HG03025 (cell line): ENCODE measurements around the gene PEX5L.
"Not testable (repeated sequence)": the region's sequence is repeated elsewhere in the genome, so short reads cannot be mapped to it uniquely, and the experiment has no call there.

Experiments used
- ATAC-seq: cut with Tn5 transposase; IDR thresholded peaks from one replicate; pipeline ENCODE4 v1.9.1; 2021; ENCODE audit warnings: mild to moderate bottlenecking, moderate library complexity; ENCODE audit not compliant: unreplicated experiment, low FRiP score

PEX5L gene

GRCh38 chr3:180017846-180018245, 18.9 kb downstream of the PEX5L start:
- ATAC-seq = no peak

- no peak for ATAC-seq
These were observed 24.8 kb downstream of the PEX5L start for GRCh38 chr3:180011927-180012326.

DNA sequence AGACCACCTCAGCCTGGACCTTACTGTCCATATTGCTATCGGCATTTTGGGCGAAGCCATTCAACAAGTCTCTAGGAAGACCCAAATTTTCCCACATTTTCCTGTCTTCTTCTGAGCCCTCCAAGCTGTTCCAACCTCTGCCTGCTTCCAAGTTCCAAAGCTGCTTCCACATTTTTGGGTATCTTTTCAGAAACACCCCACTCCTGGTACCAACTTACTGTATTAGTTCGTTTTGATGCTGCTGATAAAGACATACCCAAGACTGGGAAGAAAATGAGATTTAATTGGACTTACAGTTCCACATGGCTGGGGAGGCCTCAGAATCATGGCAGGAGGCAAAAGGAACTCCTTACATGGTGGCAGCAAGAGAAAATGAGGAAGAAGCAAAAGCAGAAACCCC, 28.4 kb downstream of the PEX5L start:
- ATAC-seq = not testable (repeated sequence)

GRCh38 chr3:180004542-180004941, 32.2 kb downstream of the PEX5L start:
- no peak for ATAC-seq

DNA sequence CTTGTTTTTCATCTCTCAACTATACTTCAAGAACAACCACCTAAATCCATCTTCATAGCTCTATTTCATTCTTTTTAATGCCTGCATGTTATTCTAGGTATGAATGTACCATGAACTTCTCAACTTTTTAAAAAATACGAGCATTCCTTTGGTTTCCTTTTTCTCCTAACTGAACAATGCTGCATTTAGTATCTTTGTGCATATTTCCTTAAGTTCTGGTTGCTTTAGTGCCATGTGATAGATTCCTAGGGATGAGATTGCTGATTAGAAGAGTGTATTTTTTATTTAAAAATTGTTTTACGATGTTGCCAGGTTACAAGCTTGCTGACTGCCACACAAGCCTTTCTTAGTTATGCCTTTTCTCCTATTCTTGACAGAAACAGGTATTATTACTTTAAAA, 34.7 kb downstream of the PEX5L start:
- no peak for ATAC-seq

- no peak for ATAC-seq
These were observed 36.2 kb downstream of the PEX5L start for GRCh38 chr3:180000500-180000899.

DNA sequence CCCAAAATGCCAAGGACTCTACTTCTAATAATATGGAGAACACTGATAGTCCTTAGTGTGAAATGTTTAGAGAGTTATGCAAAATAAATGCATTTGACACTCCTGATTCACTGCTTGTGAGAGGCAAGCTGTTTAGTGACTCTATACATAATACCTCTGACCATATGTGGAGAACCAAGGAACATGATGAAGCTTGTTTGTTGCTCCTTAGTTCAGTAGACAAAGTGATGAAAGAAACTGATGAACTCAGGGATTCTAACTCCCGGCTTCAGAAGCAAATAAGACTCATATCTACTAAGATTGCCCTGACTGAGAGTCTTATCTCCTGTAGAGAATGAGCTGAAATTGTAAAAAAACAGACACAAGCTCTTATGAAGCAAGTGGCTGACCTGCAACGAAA, 41.3 kb downstream of the PEX5L start:
- no peak for ATAC-seq

- ATAC-seq = no peak
These were observed 44.9 kb downstream of the PEX5L start for GRCh38 chr3:179991883-179992282.

- ATAC-seq = no peak
These were observed 45.6 kb downstream of the PEX5L start for GRCh38 chr3:179991104-179991503.

- no peak for ATAC-seq
These were observed 55.1 kb downstream of the PEX5L start for GRCh38 chr3:179981646-179982045.

DNA sequence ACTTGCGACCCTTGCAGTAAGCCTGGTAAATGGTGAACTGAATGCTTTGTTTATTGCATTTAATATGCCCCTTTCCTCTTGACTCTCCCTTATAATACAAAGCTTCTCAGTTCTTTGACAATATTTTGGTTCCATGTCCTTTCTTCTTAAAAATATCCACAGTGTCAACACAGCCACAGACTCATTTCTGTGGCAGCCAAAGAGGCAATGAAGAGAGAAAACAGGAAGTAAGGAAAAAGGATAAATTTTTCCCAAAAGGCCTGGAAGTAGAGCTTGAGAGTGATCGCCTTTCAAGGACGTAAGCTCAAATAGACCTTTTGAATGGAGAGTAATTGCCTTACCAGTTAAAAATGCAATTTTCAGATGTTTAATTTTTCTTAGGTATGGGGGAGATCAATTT, 59.4 kb downstream of the PEX5L start:
- ATAC-seq = no peak

- no peak for ATAC-seq
These were observed 62.8 kb downstream of the PEX5L start for GRCh38 chr3:179973931-179974361.

DNA sequence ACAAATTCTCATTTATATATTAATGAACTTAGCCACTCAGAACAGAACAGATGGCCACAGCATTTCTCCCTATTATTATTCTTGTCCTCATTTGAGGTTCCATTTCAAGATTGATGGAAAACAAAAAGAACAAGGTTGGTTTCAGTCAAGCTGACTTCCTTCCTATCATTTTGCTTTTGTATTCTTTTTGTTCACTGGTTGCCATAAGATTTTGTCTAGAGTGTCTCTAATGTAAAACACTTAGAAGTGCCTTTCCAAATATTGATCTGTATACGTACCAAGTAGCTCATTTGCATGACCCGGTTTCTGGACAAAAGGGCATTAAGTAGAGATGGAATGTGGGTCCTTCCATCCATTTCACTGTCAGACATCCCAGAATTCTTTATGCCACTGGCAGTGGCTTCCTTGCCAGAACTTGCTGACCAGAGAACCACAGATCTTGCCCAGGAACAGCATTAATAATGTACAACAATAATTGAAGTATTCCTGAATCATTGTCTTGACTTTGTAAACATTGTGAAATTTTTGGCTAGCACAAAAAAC, 63.8 kb downstream of the PEX5L start:
- ATAC-seq = no peak

- no peak for ATAC-seq
These were observed 65.5 kb downstream of the PEX5L start for GRCh38 chr3:179971280-179971679.

- ATAC-seq = no peak
These were observed 66.0 kb downstream of the PEX5L start for GRCh38 chr3:179970746-179971145.

DNA sequence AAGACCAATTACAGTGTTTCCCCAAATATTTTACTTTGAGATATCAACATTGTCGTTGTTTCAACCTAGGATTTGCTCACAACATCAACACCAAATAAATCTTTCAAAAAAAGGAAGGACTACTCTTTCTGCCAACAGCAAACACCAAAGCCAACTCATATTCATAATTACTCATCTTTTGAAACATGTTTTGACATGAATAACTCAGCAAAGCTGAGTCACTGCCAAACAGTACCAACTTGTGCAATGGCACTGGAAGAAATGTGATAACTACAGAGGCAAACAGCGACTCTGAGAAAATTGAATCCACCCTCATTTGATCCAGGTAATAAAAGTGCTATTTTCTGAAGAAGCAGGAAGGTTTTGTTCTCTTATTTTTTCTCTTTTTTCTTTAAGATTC, 67.2 kb downstream of the PEX5L start:
- no peak for ATAC-seq

- ATAC-seq = peak; percentile 84
These were observed 69.1 kb downstream of the PEX5L start for GRCh38 chr3:179967622-179968021.

GRCh38 chr3:179964890-179965289, 71.8 kb downstream of the PEX5L start:
- no peak for ATAC-seq

DNA sequence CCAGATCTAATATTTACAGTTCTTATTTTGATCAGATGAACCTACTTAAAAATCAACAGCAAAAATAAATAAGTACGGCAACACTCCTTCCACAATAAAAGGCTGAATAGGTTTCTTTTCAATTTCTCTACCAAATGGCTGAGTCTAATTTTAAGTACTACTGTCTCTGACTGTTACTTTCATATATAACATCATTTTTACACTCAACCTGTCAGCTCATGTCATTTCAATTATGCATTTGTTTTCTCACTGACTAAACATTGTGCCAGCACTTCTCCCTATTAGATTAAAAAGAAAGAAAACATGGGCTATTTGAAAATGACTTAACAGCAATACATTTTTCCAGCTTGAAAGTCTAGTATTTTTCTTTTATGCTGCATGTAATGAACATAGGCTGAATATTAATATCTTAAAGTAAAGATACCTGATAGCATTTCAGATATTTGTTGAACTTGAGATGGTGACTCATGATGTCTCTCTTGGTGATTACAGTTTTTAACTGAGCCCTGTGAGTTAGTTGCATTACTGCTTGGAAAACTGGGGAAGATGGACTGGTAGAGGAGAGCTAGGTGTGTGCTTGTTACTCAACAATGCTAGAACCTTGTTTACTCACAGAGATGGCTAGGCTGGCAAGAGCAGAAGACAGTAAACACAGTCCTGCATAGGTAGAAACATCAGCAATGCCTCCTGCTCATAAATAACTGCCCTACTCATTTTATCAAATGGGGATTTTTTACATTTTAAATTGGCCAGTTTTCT, 73.9 kb downstream of the PEX5L start:
- no peak for ATAC-seq

GRCh38 chr3:179961703-179962078, 75.0 kb downstream of the PEX5L start:
- peak; percentile 53 for ATAC-seq

DNA sequence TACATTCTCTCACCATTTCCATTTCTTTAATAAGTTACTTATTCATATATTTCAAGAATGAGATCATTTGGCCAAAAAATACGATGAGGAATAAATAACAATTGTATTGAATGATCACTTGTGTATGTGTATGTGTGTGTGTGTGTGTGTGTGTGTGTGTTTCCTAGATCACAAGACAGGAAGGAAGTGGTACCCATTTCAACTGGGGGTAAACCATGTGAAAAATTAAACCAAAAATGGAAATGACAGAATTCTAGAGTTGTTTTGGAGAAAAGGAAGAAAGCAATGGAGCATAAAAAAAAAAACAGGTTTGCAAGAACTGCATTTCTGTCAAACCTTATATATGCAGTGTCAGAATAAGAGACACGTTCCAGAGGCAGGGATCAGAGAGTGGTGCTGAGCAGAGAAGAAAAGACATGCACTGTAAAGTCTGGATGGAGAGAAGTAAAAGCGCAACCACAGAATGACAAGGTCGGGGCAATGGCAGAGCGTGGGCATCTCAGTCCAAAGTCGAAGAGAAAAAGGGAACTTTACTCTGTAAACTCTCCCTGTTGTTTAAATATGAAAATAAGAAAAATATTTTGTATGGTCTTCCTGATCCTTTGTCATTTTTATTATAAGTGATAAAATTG, 75.5 kb downstream of the PEX5L start:
- peak; percentile 18 for ATAC-seq

- no peak for ATAC-seq
These were observed 78.0 kb downstream of the PEX5L start for GRCh38 chr3:179958759-179959158.
